Jurkat, Clone E6-1 (cell line): Measurements from ENCODE around the gene NR1H3. TPM values are rescaled to one million over a fixed set of nuclear protein-coding genes. Genes with fewer than 3 reads are reported as not detected.
"Not testable (repeated sequence)": the region's sequence is repeated elsewhere in the genome, so short reads cannot be mapped to it uniquely, and the experiment has no call there.

Experiments used
- DNase-seq: peaks from one replicate; pipeline ENCODE4 v3.0.0-alpha.2; 2011; ENCODE audit warnings: low read depth, low spot score
- H3K4me3 ChIP-seq: 2 replicates; pipeline ENCODE4 v1.5.1; 2011; ENCODE audit warnings: mild to moderate bottlenecking, low read length, control low read depth, moderate library complexity
- polyA plus RNA-seq: library from polyadenylated mRNA; unstranded; fragments of >200 nt; gene quantifications from one replicate; pipeline ENCODE4 v1.2.1, GENCODE V29; 2012; ENCODE audit warnings: missing spikeins; ENCODE audit not compliant: insufficient read length, insufficient read depth

NR1H3 gene
- 31.8 TPM for polyA plus RNA-seq

DNA sequence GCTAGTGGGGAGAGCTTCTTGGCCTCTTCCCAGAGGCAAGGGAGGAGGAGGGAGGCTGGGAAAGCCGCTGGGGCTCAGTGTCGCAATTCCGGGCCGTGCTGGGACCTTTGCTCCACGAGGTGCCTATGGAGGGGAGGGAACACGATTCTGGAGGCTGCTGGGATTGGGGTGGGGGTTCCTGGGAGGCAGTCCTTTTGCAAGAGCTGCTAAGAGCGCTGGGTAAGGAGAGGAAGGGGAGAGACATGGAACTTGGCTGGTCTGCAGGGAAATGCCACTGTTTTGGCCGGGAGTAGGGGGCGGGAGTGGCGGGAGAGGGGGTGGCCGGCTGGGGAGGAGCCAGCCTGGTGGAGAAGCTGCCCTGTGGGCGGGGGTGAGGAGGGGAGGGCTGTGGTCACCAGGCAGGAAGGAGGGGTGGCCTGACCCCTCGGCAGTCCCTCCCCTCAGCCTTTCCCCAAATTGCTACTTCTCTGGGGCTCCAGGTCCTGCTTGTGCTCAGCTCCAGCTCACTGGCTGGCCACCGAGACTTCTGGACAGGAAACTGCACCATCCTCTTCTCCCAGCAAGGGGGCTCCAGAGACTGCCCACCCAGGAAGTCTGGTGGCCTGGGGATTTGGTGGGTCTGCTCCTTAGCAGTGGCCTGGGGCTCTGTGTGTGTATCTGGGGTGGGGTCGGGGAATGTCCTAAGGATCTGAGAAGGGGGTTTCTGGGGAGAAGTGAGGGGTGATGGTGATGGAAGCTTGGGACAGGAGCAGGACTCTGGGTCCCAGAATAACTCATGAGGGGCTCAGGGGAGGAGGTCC is at the start of gene NR1H3:
Gene NR1H3 (plus strand): TSS at position 480 of the 800 bp plus-strand sequence. CDS start 1,221 bp downstream, outside the sequence.
- no peak for DNase-seq
- H3K4me3 ChIP-seq: no peak within 1 kb of the TSS

DNA sequence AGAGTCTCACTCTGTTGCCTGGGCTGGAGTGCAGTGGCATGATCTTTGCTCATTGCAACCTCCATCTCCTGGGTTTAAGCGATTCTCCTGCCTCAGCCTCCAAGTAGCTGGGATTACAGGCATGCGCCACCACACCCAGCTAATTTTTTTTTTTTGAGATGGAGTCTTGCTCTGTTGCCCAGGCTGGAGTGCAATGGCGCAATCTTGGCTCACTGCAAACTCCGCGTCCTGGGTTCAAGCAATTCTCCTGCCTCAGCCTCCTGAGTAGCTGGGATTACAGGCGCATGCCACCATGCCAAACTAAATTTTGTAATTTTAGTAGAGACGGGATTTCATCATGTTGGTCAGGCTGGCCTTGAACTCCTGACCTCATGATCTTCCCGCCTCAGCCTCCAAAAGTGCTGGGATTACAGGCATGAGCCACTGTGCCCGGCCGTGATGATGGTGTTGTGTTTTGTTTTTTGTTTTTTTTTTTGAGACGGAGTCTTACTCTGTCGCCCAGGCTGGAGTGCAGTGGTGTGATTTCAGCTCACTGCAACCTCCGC is 49.7 kb upstream of the NR1H3 start:
- not testable (repeated sequence) for H3K4me3 ChIP-seq, DNase-seq

- no peak overlapping the region for H3K4me3 ChIP-seq
- DNase-seq: no peak
Measured at GRCh38 chr11:47208628-47209027, 49.2 kb upstream of the NR1H3 start.

DNA sequence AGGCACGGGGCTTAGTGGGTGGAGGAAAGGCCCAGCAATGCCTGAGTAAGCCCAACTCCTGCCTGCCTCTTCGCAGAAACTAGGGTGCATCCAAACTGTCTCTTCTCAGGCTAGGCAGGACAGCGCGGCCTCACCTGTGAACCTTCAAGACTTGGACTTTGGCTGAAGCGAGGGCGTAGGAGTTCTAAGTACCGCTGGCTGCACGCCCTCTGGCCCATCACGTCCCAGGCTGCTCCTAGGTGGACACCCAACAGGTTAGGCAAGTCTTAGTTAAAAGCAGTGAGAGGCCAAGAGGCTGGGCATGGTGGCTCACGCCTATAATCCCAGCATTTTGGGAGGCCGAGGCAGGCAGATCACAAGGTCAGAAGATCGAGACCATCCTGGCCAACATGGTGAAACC is 44.9 kb upstream of the NR1H3 start:
- no peak overlapping the region for H3K4me3 ChIP-seq
- DNase-seq: no peak

DNA sequence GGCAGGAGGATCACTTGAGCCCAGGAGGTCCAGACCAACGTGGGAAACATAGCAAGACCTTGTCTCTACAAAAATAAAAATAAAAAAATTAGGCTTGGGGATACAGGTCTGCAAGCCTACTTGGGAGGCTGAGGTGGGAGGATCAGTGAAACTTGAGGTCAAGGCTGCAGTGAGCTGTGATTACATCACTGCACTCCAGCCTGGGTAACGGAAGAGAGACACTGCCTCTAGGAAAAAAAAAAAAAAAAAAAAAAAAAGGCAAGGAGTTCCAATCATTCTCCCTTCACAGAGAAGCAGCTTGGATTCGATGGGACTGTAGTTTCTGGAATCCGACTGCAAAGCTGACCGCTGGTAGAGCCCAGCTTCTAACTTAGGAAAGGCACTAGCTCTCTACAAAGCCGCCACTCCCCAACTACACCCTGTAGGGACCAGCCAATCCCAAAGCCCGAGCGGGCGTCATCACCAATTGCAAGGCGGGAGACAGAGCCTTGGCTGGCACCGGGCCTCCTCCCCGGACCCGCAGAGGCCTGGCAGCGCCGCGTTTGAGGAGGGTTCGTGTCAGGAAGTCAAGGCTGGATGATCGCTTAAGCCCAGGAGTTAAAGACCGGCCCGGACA is 43.7 kb upstream of the NR1H3 start:
- DNase-seq: no peak
- peak overlapping the region; percentile 33 for H3K4me3 ChIP-seq

GRCh38 chr11:47215366-47215910 is 42.4 kb upstream of the NR1H3 start:
- DNase-seq: no peak
- peak overlapping the region; percentile 85 for H3K4me3 ChIP-seq

GRCh38 chr11:47216121-47216798 is 41.5 kb upstream of the NR1H3 start:
- H3K4me3 ChIP-seq: peak overlapping the region; percentile 85
- no peak for DNase-seq

GRCh38 chr11:47220401-47220821 is 37.4 kb upstream of the NR1H3 start:
- H3K4me3 ChIP-seq: no peak overlapping the region
- DNase-seq: no peak

- no peak overlapping the region for H3K4me3 ChIP-seq
- DNase-seq: no peak
Measured at GRCh38 chr11:47222696-47223095, 35.1 kb upstream of the NR1H3 start.

- DNase-seq: no peak
- H3K4me3 ChIP-seq: no peak overlapping the region
Measured at GRCh38 chr11:47225552-47226400, 32.0 kb upstream of the NR1H3 start.

- H3K4me3 ChIP-seq: no peak overlapping the region
- DNase-seq: no peak
Measured at GRCh38 chr11:47229161-47229560, 28.6 kb upstream of the NR1H3 start.

GRCh38 chr11:47233051-47233450 is 24.7 kb upstream of the NR1H3 start:
- DNase-seq: no peak
- no peak overlapping the region for H3K4me3 ChIP-seq

DNA sequence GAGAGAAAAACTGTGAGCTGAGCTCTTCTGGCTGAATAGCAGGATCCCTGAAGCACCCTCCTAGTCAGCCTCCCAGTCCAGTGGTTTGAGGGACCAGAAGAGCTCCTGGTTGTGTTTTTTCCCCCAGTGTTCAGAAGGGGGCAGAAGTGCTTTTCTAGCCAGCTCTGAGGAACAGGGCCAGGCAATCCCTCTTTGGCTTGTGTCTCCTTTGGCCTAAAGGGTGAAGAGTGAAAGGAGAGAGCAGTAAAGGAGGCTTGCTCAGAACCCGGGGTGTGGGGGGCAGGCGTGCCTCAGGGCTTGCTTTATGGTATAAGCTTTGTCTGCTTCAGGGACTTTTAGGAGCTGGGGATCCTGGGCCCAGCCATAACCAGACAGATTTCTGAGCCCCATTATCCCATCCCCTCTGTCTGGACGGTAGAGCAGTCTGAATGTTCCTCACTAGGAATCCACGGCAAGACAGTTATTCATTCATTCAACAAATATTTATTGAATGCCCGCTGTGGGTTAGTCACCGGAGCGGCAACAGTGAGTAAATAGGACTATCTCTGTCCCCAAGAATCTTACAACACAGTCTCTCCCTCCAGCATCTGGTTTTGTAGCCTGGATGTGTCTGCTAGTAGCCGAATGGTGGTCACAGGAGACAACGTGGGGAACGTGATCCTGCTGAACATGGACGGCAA is 23.7 kb upstream of the NR1H3 start:
- H3K4me3 ChIP-seq: no peak overlapping the region
- DNase-seq: peak; percentile 44

DNA sequence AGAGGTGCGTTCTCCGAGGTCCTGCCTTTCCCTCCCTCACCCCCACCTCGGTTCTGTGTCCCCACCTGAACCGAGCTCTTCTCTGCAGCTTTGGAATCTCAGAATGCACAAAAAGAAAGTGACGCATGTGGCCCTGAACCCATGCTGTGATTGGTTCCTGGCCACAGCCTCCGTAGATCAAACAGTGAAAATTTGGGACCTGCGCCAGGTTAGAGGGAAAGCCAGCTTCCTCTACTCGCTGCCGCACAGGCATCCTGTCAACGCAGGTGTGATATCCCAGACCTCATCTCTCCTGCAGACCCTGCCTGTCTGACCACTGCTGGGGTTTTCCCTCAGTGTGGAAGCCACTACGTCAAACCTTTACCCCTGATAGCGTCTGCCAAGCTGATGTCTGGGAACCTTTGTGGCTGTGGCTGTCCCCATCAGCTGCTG is 23.1 kb upstream of the NR1H3 start:
- DNase-seq: peak; percentile 68

DNA sequence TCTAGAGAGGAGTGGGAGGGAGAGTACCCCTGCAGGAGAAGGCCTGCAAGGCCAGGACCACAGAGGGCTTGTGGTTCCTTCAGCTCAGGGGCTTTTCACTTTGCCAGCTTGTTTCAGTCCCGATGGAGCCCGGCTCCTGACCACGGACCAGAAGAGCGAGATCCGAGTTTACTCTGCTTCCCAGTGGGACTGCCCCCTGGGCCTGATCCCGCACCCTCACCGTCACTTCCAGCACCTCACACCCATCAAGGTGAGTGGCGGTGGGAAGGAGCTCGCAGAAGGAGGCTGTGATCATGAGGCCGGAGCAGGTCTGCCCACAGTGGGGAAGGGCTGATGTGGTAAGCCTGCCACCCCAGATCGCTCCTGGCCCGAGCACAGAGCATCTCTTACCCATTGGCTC is 22.6 kb upstream of the NR1H3 start:
- DNase-seq: no peak
- H3K4me3 ChIP-seq: no peak overlapping the region

More for the DNA sequence above, 23.1 kb upstream of the NR1H3 start:
- H3K4me3 ChIP-seq: no peak overlapping the region

DNA sequence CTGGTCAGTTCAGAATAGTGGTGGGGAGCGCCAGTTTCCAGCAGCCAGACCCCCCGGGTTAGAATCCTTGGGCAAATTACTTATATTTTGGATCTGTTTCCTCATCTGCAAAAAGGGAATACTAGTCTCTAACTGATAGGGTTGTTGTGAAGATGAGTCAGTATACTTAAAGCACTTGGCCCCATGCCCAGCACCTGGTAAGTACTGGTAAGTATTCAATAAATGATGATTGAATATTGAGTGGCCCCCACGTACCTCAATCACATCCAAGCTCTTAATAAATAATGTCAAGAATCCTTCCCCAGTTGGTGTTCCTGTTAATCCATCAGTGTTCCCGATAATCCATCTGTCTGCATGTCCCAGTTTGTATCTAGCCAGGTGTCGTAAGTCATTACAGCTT is 21.3 kb upstream of the NR1H3 start:
- no peak for DNase-seq
- H3K4me3 ChIP-seq: no peak overlapping the region

- no peak for DNase-seq
- no peak overlapping the region for H3K4me3 ChIP-seq
Measured at GRCh38 chr11:47239852-47240251, 17.9 kb upstream of the NR1H3 start.

DNA sequence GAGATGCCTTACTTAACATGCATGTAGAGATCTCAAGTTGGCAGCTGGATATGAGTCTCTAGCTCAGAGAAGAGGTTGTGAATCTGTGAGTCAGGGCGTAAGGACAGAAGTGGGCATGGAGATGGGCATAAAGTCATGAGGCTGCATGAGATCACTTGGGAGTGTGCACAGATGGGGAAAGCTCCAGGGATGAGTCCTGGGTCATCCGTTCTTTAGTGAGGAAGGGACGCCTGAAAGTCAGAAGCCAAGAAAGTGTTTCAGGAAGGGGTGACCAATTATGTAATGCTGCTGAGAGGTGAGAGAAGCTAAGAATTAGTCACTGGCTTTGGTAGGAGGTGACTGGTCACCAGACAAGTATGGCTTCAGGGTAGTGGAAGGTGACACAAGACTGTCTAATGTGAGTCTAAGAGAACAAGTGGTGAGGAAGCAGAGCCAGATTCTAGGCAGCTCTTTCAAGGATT is 15.9 kb upstream of the NR1H3 start:
- no peak for DNase-seq
- no peak overlapping the region for H3K4me3 ChIP-seq
